Measurements from ENCODE around the gene RFC2. TPM values are rescaled to one million over a fixed set of nuclear protein-coding genes. Genes with fewer than 3 reads are reported as not detected.

Gene RFC2
- total and polyA plus RNA-seq, 8 donors = 8.1 to 11.4 (median 9.3) TPM

DNA sequence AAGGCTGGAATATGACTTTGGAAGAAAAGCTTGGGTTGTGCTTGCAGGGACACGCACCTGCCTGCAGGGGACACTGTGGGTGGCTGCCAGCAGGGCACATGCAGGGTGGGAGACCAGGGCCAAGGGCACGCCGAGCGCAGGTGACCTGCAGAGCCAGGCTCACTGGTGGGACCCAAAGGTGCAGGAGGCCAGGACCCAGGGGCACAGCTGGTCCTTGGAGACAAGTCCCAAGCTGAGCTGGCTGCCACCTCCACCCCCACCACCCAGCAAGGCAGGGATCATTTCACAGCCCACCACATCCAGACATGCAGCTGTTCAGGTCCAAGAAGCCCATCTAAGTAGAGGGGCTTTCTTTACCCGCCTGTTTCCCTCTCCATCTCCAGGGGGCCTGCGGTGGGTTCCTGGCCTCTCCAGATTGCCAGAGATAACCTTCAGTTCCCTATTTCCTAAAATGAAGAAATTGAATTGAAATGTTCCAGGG is 21.2 kb upstream of the RFC2 start:
- Histone ChIP-seq H3K4me3 (no peak overlapping the region), H3K4me1 (no peaks in the 10 kb centered on the region), H3K9me3 (no peaks in the 10 kb centered on the region), H3K27me3 (no peaks in the 10 kb centered on the region), H3K27ac (no peak overlapping the region), H3K36me3 (no peaks in the 10 kb centered on the region)
- FAIRE-seq (no peak), ATAC-seq (peak in 1 of 4 donors; percentile 49), DNase-seq (peak in 1 of 6 donors; percentile 61)
- 50% methylated on average over 6 of the region's 6 CpGs for WGBS, 2 donors
- TF ChIP-seq, protein P1, sequence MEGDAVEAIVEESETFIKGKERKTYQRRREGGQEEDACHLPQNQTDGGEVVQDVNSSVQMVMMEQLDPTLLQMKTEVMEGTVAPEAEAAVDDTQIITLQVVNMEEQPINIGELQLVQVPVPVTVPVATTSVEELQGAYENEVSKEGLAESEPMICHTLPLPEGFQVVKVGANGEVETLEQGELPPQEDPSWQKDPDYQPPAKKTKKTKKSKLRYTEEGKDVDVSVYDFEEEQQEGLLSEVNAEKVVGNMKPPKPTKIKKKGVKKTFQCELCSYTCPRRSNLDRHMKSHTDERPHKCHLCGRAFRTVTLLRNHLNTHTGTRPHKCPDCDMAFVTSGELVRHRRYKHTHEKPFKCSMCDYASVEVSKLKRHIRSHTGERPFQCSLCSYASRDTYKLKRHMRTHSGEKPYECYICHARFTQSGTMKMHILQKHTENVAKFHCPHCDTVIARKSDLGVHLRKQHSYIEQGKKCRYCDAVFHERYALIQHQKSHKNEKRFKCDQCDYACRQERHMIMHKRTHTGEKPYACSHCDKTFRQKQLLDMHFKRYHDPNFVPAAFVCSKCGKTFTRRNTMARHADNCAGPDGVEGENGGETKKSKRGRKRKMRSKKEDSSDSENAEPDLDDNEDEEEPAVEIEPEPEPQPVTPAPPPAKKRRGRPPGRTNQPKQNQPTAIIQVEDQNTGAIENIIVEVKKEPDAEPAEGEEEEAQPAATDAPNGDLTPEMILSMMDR (IDR thresholded peaks at IDR 0.05) = peak in 2 of 4 donors; percentile 8 to 17
- intact Hi-C loops (cut with DNase I) = no loop called here

DNA sequence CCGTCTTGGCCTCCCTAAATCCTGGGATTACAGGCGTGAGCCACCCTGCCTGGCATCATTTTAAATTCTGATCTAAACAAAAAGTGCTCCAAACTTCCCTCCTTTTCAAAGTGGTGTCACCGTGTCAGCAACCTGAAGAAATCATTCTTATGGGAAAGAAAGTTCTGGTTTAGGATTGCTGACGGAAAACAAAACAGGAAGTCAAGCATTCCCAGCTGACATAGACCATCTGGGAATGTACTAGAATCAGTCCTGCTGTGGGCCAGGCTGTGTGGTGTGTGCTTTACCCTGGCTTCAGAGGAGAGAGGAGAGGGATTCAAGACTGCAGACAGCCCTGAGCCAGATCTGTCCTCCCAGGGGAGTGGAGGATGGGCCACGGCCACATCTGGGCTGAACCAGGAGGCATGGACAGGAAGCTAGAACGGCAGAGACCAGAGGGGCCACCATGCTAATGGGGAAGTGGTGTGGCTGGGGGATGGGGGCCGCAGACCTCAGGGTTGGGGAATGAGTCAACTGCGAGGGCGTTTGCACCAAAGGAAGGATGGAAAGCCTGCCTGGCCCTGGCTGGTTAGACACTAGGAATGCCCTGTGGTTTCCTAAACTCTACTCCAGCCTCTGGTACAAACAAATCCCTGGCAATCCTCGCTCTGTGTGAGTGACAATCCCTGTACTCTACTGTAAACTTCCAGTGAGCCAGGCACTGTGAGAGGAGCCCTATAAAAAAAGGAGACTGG is 18.3 kb upstream of the RFC2 start:
- Histone ChIP-seq H3K4me3 (no peak overlapping the region), H3K27me3 (no peaks in the 10 kb centered on the region), H3K9me3 (no peaks in the 10 kb centered on the region), H3K27ac (peak overlapping the region in 2 of 4 donors; percentile 57 to 62), H3K4me1 (no peaks in the 10 kb centered on the region), H3K36me3 (no peaks in the 10 kb centered on the region)
- 70 to 73% methylated on average over 10 of the region's 10 CpGs for WGBS, 2 donors
- FAIRE-seq (no peak), DNase-seq (peak in 2 of 6 donors; percentile 32 to 70), ATAC-seq (peak in 2 of 4 donors; percentile 51 to 55)
- intact Hi-C loops (cut with DNase I) = no loop called here
- TF ChIP-seq, protein P1 (IDR thresholded peaks at IDR 0.05) = no peak

DNA sequence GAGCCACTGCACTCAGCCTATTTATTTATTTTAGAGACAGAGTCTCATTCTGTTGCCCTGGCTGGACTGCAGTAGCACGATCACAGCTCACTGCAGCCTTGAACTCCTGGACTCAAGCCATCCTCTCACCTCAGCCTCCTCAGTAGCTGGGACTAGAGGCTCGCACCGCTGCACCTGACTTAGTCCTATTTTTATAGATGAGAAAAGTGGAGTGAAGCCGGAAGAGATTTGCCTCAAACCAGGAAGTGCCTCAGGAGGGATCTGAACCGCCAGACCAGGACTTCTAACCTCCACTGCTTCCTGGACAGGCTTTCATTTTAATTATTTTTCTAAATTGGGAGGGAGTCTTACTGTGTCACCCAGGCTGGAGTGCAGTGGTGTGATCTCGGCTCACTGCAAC is 17.5 kb upstream of the RFC2 start:
- H3K9me3 ChIP-seq = no peaks in the 10 kb centered on the region
- no peaks in the 10 kb centered on the region for H3K4me1 ChIP-seq
- no peaks in the 10 kb centered on the region for H3K27me3 ChIP-seq
- peak overlapping the region in 2 of 4 donors; percentile 57 to 62 for H3K27ac ChIP-seq
- TF ChIP-seq, protein P1 (IDR thresholded peaks at IDR 0.05) = no peak
- WGBS, 2 donors = 73 to 78% methylated on average over 6 of the region's 6 CpGs
- no peak overlapping the region for H3K4me3 ChIP-seq
- ATAC-seq (no peak), FAIRE-seq (no peak), DNase-seq (no peak)
- intact Hi-C loops (cut with DNase I) = no loop called here
- no peaks in the 10 kb centered on the region for H3K36me3 ChIP-seq

DNA sequence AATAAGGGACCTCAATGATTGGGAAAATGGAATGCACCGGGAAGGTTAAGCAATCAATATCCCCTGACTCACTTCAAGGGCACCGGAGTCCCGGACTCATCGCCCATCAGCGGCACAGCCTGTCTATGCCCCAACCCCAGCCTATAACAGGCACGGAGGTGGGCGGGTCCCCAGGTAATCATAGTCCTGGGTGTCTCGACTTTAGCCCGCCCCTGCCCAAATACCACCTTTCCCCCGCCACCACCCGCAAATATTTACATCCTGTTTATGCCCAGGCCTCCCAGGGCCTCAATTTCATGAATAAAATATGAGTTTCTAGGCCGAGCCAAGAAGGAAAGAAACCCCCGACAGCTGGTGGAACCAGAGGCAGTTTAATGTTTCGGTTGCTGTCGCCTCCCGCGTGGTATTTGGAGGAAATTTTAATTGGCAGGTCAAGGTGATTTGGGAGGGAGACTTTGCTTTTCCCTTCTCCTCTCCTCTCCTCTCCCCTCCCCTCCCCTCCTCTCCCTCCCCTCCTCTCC is 15.6 kb upstream of the RFC2 start:
- H3K4me1 ChIP-seq = no peaks in the 10 kb centered on the region
- H3K27ac ChIP-seq = peak overlapping the region in 3 of 4 donors; percentile 39 to 75 (median 62)
- peak overlapping the region; percentile 16 to 58 (median 37) for H3K4me3 ChIP-seq
- no peaks in the 10 kb centered on the region for H3K9me3 ChIP-seq
- DNase-seq = peak; percentile 69 to 82 (median 76)
- FAIRE-seq = no peak
- ATAC-seq = peak; percentile 86 to 93 (median 88)
- TF ChIP-seq, protein P1 (IDR thresholded peaks at IDR 0.05) = no peak
- intact Hi-C loops (cut with DNase I) = no loop called here
- 0% methylated on average over 17 of the region's 17 CpGs for WGBS, 2 donors
- no peaks in the 10 kb centered on the region for H3K27me3 ChIP-seq
- H3K36me3 ChIP-seq = no peaks in the 10 kb centered on the region

Measured in pancreas (tissue), 10 donors.